ENCODE results near the gene PHAF1. TPM values are rescaled to one million over a fixed set of nuclear protein-coding genes. Genes with fewer than 3 reads are reported as not detected.

PHAF1 gene
- total and polyA plus RNA-seq, 2 of the 8 experiments (the other 6 are each of a cell fraction or from before 2014, with no cell fraction given) = 18.6 to 26.4 TPM

- TF ChIP-seq RAD21 (IDR thresholded peaks at IDR 0.05 in 1 of 2, conservative IDR thresholded peaks at IDR 0.05 in 1 of 2; ENCODE audit: low read depth in 2 of 2, low read length in 2 of 2) = no peak
- TF ChIP-seq SAP30 (IDR thresholded peaks at IDR 0.05; ENCODE audit: insufficient read depth, insufficient replicate concordance, low read length) = no peak
Observed at GRCh38 chr16:67117716-67118115, 8.0 kb downstream of the PHAF1 start (continued).

Measured in H1 (cell line).